C1 segment of cervical spinal cord (tissue), 14 donors: Measurements from ENCODE around the gene PWWP2A.
"Not testable (repeated sequence)": the region's sequence is repeated elsewhere in the genome, so short reads cannot be mapped to it uniquely, and the experiment has no call there.

ENCODE experiments used
- DNase-seq, 14 donors: peaks; one replicate each; lab custom pipeline; 2025; lab: John Stamatoyannopoulos, UW

PWWP2A gene

GRCh38 chr5:160076997-160077396 lies 42.3 kb downstream of the PWWP2A start:
- DNase-seq, result no peak

GRCh38 chr5:160075073-160075472 lies 44.2 kb downstream of the PWWP2A start:
- no peak for DNase-seq

GRCh38 chr5:160071916-160072315 lies 47.3 kb downstream of the PWWP2A start:
- DNase-seq, result no peak

GRCh38 chr5:160071516-160071915 lies 47.7 kb downstream of the PWWP2A start:
- DNase-seq, result peak in 4 of 14 donors; percentile 2 to 66 (median 8)

- DNase-seq, result not testable (repeated sequence)
Observed at GRCh38 chr5:160069120-160069519, 50.1 kb downstream of the PWWP2A start.

GRCh38 chr5:160064995-160065614 lies 54.1 kb downstream of the PWWP2A start:
- no peak for DNase-seq

- peak in 2 of 14 donors; percentile 21 to 60 for DNase-seq
Observed at GRCh38 chr5:160064417-160064810, 54.8 kb downstream of the PWWP2A start.

GRCh38 chr5:160061770-160062169 lies 57.5 kb downstream of the PWWP2A start:
- no peak for DNase-seq

- no peak for DNase-seq
Observed at GRCh38 chr5:160060001-160060400, 59.2 kb downstream of the PWWP2A start.

GRCh38 chr5:160057256-160057655 lies 62.0 kb downstream of the PWWP2A start:
- no peak for DNase-seq

GRCh38 chr5:160054831-160055230 lies 64.4 kb downstream of the PWWP2A start:
- DNase-seq, result no peak

GRCh38 chr5:160054047-160054446 lies 65.2 kb downstream of the PWWP2A start:
- DNase-seq, result no peak

- no peak for DNase-seq
Observed at GRCh38 chr5:160049099-160049498, 70.2 kb downstream of the PWWP2A start.

- no peak for DNase-seq
Observed at GRCh38 chr5:160048131-160048530, 71.1 kb downstream of the PWWP2A start.

- no peak for DNase-seq
Observed at GRCh38 chr5:160047423-160047822, 71.8 kb downstream of the PWWP2A start.

GRCh38 chr5:160044967-160045366 lies 74.3 kb downstream of the PWWP2A start:
- DNase-seq, result no peak

- no peak for DNase-seq
Observed at GRCh38 chr5:160044391-160044804, 74.9 kb downstream of the PWWP2A start.

- no peak for DNase-seq
Observed at GRCh38 chr5:160042671-160043070, 76.6 kb downstream of the PWWP2A start.
